Measurements from ENCODE around the gene AR. TPM values are rescaled to one million over a fixed set of nuclear protein-coding genes. Genes with fewer than 3 reads are reported as not detected.
A peak's percentile ranks its signal among the peaks of the same experiment; 100 is the strongest.

The AR gene
- total RNA-seq = under 1 TPM in 1 of 2 donors, not detected in 1; 0.03 TPM

- no peak for ATAC-seq (replicated peaks)
- Mint-ChIP-seq H3K4me3 (peak within 1 kb of the TSS; percentile 46), H3K27me3 (peaks cover 23% of the 10 kb centered on the region), H3K27ac (no peak within 1 kb of the TSS), H3K36me3 (ENCODE audit: low read depth) (no peaks in the 10 kb centered on the region), H3K4me1 (no peaks in the 10 kb centered on the region), H3K9me3 (peaks cover 3% of the 10 kb centered on the region)
Measured at GRCh38 chrX:67543818-67544217, at the start of gene AR. Gene AR (plus strand): TSS chrX:67544021. CDS start chrX:67545147, 1,126 bp downstream.

- no peak for ATAC-seq (replicated peaks)
- Mint-ChIP-seq H3K4me1 (no peaks in the 10 kb centered on the region), H3K36me3 (ENCODE audit: low read depth) (no peaks in the 10 kb centered on the region), H3K4me3 (no peak overlapping the region), H3K9me3 (peaks cover 6% of the 10 kb centered on the region), H3K27ac (no peak overlapping the region), H3K27me3 (no peaks in the 10 kb centered on the region)
Measured at GRCh38 chrX:67500617-67501016, 43.2 kb upstream of the AR start.

DNA sequence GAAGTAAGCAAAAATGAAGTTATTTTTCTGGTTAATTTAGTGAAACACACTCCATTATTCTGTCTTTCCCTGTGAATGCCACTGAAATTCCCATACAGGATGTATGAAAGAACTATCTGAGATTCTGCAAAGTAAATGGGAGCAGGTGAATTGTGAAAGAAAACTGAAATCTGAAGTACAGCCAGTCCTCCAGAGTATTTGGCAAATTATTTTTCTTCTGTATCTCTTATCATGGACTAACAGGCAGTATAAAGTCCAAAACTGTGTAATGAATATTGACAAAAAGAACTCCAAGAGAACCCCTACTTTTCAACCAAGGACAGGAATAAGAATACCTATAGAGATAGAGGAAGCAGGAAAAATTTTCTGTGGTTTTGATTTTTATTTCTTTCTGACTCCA is 40.8 kb upstream of the AR start:
- Mint-ChIP-seq H3K27me3 (no peaks in the 10 kb centered on the region), H3K27ac (no peak overlapping the region), H3K36me3 (ENCODE audit: low read depth) (no peaks in the 10 kb centered on the region), H3K9me3 (peaks cover 6% of the 10 kb centered on the region), H3K4me3 (no peak overlapping the region), H3K4me1 (no peaks in the 10 kb centered on the region)
- ATAC-seq (replicated peaks) = no peak

GRCh38 chrX:67503453-67503852 is 40.4 kb upstream of the AR start:
- no peaks in the 10 kb centered on the region for H3K27me3 Mint-ChIP-seq
- no peaks in the 10 kb centered on the region for H3K4me1 Mint-ChIP-seq
- H3K36me3 Mint-ChIP-seq (ENCODE audit: low read depth) = no peaks in the 10 kb centered on the region
- no peak overlapping the region for H3K27ac Mint-ChIP-seq
- no peak overlapping the region for H3K4me3 Mint-ChIP-seq
- peaks cover 3% of the 10 kb centered on the region for H3K9me3 Mint-ChIP-seq
- ATAC-seq (replicated peaks) = no peak

DNA sequence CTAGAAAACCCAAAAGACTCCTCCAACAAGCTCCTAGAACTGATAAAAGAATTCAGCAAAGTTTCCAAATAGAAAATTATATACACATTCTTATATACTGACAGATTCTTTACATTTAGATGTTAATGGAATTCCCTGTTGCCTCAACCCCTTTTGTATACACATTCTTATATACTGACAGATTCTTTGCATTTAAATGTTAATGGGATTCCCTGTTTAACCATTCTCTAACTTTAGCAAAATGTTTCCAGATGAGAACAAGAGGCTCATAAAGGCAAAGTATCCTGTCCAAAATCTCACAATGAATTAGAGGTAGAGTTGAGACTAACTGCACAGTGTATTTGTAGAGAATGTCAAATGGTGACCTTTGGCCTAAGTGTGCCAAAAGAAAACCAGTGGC is 23.1 kb upstream of the AR start:
- no peak overlapping the region for H3K27ac Mint-ChIP-seq
- no peak overlapping the region for H3K4me3 Mint-ChIP-seq
- no peaks in the 10 kb centered on the region for H3K36me3 Mint-ChIP-seq (ENCODE audit: low read depth)
- no peaks in the 10 kb centered on the region for H3K9me3 Mint-ChIP-seq
- H3K4me1 Mint-ChIP-seq = no peaks in the 10 kb centered on the region
- no peaks in the 10 kb centered on the region for H3K27me3 Mint-ChIP-seq
- no peak for ATAC-seq (replicated peaks)

DNA sequence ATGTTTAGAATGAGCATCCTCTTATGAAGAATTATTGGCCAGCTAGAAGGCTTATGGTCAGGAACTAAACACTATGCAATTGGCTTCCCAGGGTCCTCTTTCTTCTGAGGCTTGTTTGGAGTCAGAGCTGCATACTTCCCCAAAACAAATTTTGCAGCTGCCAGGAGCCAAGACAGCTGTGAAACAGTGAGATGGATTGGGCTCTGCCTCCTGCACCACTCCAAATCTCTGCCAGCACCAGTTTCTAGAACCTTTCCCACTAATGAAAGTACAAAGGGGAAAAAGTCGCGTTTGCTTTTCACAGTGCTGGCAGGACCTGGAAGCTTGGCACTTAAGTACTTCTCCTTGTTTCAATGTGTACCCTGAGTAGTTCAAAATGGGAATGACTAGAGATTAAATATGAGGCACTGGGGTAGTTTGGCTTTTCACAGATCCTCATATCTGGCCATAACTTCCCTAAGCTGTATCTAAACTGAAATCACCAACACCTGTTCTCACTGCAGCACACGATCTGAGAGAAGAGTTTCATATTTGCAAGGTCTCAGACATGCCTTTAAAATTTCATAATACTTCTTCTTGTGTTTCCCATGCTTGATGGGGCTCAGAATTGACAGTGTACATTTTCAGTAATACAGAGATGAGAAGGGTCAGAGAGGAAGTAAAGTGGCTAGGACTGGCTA is 20.7 kb upstream of the AR start:
- Mint-ChIP-seq H3K27me3 (no peaks in the 10 kb centered on the region), H3K4me1 (no peaks in the 10 kb centered on the region), H3K36me3 (ENCODE audit: low read depth) (no peaks in the 10 kb centered on the region), H3K9me3 (no peaks in the 10 kb centered on the region), H3K27ac (no peak overlapping the region), H3K4me3 (no peak overlapping the region)
- no peak for ATAC-seq (replicated peaks)

- no peak overlapping the region for H3K4me3 Mint-ChIP-seq
- ATAC-seq (replicated peaks) = no peak
- no peaks in the 10 kb centered on the region for H3K9me3 Mint-ChIP-seq
- no peaks in the 10 kb centered on the region for H3K27me3 Mint-ChIP-seq
- no peak overlapping the region for H3K27ac Mint-ChIP-seq
- no peaks in the 10 kb centered on the region for H3K36me3 Mint-ChIP-seq (ENCODE audit: low read depth)
- H3K4me1 Mint-ChIP-seq = no peaks in the 10 kb centered on the region
Measured at GRCh38 chrX:67523932-67524331, 19.9 kb upstream of the AR start.

DNA sequence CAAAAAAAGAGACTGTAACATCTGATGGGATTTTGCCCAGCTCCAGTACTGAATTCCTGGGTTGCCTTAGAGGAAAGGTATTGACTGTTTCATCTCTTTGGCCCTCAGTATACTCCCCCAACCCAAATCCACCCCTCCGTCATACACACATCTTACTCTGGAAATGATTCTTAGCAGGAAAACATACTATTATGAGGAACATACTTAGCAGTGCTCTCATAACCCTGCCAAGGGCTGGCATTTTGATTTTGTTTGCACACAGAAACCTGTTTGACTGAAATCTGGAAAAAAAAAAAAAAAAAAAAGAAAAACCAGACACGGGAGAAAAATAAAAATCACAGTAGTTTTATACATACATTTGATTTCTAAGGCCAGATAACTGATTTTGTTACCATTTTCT is 19.4 kb upstream of the AR start:
- Mint-ChIP-seq H3K9me3 (no peaks in the 10 kb centered on the region), H3K27me3 (no peaks in the 10 kb centered on the region), H3K4me1 (no peaks in the 10 kb centered on the region), H3K36me3 (ENCODE audit: low read depth) (no peaks in the 10 kb centered on the region), H3K4me3 (no peak overlapping the region), H3K27ac (no peak overlapping the region)
- no peak for ATAC-seq (replicated peaks)

GRCh38 chrX:67524950-67525691 is 18.7 kb upstream of the AR start:
- no peaks in the 10 kb centered on the region for H3K27me3 Mint-ChIP-seq
- H3K36me3 Mint-ChIP-seq (ENCODE audit: low read depth) = no peaks in the 10 kb centered on the region
- ATAC-seq (replicated peaks) = no peak
- no peaks in the 10 kb centered on the region for H3K9me3 Mint-ChIP-seq
- H3K27ac Mint-ChIP-seq = no peak overlapping the region
- no peak overlapping the region for H3K4me3 Mint-ChIP-seq
- no peaks in the 10 kb centered on the region for H3K4me1 Mint-ChIP-seq

DNA sequence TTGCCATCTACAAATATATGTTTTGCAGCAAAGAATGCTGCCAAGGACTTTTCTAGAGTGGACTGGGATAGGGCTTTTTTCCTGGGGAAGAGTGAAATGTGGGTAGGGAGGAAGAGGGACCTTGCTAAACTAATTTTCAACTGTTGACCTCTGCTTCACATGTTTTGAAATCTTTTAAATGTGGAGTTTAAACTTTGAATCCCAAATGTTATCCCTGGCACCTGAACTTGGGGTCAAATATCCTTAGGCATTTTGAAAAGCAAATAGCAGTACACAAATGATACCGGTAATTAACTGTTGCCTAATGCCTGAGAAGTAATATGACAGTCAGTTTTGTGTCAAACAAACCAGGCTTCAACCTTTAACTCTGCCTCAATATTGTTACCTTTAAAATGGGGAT is 7.3 kb upstream of the AR start:
- no peaks in the 10 kb centered on the region for H3K4me1 Mint-ChIP-seq
- H3K27me3 Mint-ChIP-seq = peaks cover 9% of the 10 kb centered on the region
- H3K4me3 Mint-ChIP-seq = no peak overlapping the region
- peaks cover 3% of the 10 kb centered on the region for H3K9me3 Mint-ChIP-seq
- ATAC-seq (replicated peaks) = no peak
- H3K36me3 Mint-ChIP-seq (ENCODE audit: low read depth) = no peaks in the 10 kb centered on the region
- H3K27ac Mint-ChIP-seq = no peak overlapping the region

GRCh38 chrX:67538383-67538782 is 5.4 kb upstream of the AR start:
- Mint-ChIP-seq H3K4me3 (no peak overlapping the region), H3K27ac (no peak overlapping the region), H3K4me1 (no peaks in the 10 kb centered on the region), H3K27me3 (peaks cover 9% of the 10 kb centered on the region), H3K36me3 (ENCODE audit: low read depth) (no peaks in the 10 kb centered on the region), H3K9me3 (peaks cover 3% of the 10 kb centered on the region)
- no peak for ATAC-seq (replicated peaks)

GRCh38 chrX:67544281-67545035 is 637 bp downstream of the AR start:
- Mint-ChIP-seq H3K4me1 (no peaks in the 10 kb centered on the region), H3K27ac (no peak overlapping the region), H3K36me3 (ENCODE audit: low read depth) (no peaks in the 10 kb centered on the region), H3K9me3 (peaks cover 3% of the 10 kb centered on the region), H3K4me3 (peak overlapping the region; percentile 46), H3K27me3 (peaks cover 23% of the 10 kb centered on the region)
- ATAC-seq (replicated peaks) = no peak

DNA sequence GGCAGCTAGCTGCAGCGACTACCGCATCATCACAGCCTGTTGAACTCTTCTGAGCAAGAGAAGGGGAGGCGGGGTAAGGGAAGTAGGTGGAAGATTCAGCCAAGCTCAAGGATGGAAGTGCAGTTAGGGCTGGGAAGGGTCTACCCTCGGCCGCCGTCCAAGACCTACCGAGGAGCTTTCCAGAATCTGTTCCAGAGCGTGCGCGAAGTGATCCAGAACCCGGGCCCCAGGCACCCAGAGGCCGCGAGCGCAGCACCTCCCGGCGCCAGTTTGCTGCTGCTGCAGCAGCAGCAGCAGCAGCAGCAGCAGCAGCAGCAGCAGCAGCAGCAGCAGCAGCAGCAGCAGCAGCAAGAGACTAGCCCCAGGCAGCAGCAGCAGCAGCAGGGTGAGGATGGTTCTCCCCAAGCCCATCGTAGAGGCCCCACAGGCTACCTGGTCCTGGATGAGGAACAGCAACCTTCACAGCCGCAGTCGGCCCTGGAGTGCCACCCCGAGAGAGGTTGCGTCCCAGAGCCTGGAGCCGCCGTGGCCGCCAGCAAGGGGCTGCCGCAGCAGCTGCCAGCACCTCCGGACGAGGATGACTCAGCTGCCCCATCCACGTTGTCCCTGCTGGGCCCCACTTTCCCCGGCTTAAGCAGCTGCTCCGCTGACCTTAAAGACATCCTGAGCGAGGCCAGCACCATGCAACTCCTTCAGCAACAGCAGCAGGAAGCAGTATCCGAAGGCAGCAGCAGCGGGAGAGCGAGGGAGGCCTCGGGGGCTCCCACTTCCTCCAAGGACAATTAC is 1.4 kb downstream of the AR start:
- peak overlapping the region; percentile 46 for H3K4me3 Mint-ChIP-seq
- H3K9me3 Mint-ChIP-seq = no peaks in the 10 kb centered on the region
- no peaks in the 10 kb centered on the region for H3K4me1 Mint-ChIP-seq
- no peaks in the 10 kb centered on the region for H3K36me3 Mint-ChIP-seq (ENCODE audit: low read depth)
- no peak overlapping the region for H3K27ac Mint-ChIP-seq
- ATAC-seq (replicated peaks) = no peak
- H3K27me3 Mint-ChIP-seq = peaks cover 21% of the 10 kb centered on the region

DNA sequence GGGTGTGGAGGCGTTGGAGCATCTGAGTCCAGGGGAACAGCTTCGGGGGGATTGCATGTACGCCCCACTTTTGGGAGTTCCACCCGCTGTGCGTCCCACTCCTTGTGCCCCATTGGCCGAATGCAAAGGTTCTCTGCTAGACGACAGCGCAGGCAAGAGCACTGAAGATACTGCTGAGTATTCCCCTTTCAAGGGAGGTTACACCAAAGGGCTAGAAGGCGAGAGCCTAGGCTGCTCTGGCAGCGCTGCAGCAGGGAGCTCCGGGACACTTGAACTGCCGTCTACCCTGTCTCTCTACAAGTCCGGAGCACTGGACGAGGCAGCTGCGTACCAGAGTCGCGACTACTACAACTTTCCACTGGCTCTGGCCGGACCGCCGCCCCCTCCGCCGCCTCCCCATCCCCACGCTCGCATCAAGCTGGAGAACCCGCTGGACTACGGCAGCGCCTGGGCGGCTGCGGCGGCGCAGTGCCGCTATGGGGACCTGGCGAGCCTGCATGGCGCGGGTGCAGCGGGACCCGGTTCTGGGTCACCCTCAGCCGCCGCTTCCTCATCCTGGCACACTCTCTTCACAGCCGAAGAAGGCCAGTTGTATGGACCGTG is 2.2 kb downstream of the AR start:
- Mint-ChIP-seq H3K9me3 (no peaks in the 10 kb centered on the region), H3K4me1 (no peaks in the 10 kb centered on the region), H3K27ac (no peak overlapping the region), H3K4me3 (peak overlapping the region; percentile 37), H3K27me3 (peaks cover 19% of the 10 kb centered on the region), H3K36me3 (ENCODE audit: low read depth) (no peaks in the 10 kb centered on the region)
- no peak for ATAC-seq (replicated peaks)

Measured in activated T-helper 17 cell treated with anti-CD3 and anti-CD28 coated beads, Interleukin-2, amount 50 U/mL, for 72 hours (primary cell).